ENCODE data around the gene EHHADH. TPM values are rescaled to one million over a fixed set of nuclear protein-coding genes. Genes with fewer than 3 reads are reported as not detected.

Gene EHHADH
- total and polyA plus RNA-seq, 9 of the 15 experiments (the other 6 are each of a cell fraction or from before 2014, with no cell fraction given): 3.6 to 6.4 (median 5.4) TPM

DNA sequence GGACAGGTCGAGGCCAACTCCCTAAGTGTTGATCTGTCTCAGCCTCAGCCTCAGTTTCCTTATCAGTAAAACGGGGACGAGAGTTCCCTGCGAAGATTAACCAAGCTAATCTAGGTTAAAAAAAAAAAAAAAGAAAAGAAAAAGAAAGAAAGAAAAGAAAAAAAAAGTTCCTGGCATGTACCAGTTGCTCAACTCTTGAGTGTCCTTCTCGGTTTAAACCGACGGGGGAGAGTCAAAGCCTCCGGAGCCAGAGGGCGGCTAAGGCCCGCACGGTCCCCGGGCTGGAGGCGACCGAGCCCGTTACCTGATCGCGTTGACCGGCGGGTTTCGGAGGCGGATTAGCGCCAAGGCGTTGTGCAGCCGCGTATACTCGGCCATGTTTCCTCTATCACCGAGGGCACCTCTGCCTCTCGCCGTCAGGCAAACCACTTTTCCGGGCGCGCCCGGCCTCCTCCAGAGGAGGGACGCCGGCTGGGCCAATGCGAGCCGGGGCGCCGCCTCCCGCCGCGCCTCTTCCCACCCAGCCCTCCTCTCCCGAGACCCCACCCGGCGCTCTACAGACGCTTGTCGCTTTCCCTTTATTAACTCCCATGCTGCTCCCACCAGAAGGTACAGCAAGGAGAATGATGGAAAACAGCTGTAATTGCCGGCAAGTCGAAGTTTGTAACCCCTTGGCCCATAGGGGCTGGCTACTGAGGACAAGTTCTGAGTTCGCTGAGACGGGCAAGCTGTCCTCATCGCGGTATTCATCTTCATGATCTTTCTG lies at the start of gene EHHADH (continued):
- TF ChIP-seq, protein P1, sequence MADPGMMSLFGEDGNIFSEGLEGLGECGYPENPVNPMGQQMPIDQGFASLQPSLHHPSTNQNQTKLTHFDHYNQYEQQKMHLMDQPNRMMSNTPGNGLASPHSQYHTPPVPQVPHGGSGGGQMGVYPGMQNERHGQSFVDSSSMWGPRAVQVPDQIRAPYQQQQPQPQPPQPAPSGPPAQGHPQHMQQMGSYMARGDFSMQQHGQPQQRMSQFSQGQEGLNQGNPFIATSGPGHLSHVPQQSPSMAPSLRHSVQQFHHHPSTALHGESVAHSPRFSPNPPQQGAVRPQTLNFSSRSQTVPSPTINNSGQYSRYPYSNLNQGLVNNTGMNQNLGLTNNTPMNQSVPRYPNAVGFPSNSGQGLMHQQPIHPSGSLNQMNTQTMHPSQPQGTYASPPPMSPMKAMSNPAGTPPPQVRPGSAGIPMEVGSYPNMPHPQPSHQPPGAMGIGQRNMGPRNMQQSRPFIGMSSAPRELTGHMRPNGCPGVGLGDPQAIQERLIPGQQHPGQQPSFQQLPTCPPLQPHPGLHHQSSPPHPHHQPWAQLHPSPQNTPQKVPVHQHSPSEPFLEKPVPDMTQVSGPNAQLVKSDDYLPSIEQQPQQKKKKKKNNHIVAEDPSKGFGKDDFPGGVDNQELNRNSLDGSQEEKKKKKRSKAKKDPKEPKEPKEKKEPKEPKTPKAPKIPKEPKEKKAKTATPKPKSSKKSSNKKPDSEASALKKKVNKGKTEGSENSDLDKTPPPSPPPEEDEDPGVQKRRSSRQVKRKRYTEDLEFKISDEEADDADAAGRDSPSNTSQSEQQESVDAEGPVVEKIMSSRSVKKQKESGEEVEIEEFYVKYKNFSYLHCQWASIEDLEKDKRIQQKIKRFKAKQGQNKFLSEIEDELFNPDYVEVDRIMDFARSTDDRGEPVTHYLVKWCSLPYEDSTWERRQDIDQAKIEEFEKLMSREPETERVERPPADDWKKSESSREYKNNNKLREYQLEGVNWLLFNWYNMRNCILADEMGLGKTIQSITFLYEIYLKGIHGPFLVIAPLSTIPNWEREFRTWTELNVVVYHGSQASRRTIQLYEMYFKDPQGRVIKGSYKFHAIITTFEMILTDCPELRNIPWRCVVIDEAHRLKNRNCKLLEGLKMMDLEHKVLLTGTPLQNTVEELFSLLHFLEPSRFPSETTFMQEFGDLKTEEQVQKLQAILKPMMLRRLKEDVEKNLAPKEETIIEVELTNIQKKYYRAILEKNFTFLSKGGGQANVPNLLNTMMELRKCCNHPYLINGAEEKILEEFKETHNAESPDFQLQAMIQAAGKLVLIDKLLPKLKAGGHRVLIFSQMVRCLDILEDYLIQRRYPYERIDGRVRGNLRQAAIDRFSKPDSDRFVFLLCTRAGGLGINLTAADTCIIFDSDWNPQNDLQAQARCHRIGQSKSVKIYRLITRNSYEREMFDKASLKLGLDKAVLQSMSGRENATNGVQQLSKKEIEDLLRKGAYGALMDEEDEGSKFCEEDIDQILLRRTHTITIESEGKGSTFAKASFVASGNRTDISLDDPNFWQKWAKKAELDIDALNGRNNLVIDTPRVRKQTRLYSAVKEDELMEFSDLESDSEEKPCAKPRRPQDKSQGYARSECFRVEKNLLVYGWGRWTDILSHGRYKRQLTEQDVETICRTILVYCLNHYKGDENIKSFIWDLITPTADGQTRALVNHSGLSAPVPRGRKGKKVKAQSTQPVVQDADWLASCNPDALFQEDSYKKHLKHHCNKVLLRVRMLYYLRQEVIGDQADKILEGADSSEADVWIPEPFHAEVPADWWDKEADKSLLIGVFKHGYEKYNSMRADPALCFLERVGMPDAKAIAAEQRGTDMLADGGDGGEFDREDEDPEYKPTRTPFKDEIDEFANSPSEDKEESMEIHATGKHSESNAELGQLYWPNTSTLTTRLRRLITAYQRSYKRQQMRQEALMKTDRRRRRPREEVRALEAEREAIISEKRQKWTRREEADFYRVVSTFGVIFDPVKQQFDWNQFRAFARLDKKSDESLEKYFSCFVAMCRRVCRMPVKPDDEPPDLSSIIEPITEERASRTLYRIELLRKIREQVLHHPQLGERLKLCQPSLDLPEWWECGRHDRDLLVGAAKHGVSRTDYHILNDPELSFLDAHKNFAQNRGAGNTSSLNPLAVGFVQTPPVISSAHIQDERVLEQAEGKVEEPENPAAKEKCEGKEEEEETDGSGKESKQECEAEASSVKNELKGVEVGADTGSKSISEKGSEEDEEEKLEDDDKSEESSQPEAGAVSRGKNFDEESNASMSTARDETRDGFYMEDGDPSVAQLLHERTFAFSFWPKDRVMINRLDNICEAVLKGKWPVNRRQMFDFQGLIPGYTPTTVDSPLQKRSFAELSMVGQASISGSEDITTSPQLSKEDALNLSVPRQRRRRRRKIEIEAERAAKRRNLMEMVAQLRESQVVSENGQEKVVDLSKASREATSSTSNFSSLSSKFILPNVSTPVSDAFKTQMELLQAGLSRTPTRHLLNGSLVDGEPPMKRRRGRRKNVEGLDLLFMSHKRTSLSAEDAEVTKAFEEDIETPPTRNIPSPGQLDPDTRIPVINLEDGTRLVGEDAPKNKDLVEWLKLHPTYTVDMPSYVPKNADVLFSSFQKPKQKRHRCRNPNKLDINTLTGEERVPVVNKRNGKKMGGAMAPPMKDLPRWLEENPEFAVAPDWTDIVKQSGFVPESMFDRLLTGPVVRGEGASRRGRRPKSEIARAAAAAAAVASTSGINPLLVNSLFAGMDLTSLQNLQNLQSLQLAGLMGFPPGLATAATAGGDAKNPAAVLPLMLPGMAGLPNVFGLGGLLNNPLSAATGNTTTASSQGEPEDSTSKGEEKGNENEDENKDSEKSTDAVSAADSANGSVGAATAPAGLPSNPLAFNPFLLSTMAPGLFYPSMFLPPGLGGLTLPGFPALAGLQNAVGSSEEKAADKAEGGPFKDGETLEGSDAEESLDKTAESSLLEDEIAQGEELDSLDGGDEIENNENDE (IDR thresholded peaks at IDR 0.05; ENCODE audit: low read depth, low read length): no peak
- TF ChIP-seq NFE2 (IDR thresholded peaks at IDR 0.05; ENCODE audit: low read depth): no peak
- no peak for TF ChIP-seq ESRRB (CRISPR knock-in tag; IDR thresholded peaks at IDR 0.05; ENCODE audit: borderline replicate concordance)
- no peak for TF ChIP-seq EP400 (IDR thresholded peaks at IDR 0.05)
- TF ChIP-seq HDAC3 (IDR thresholded peaks at IDR 0.05; ENCODE audit: borderline replicate concordance, partially characterized antibody): no peak
- TF ChIP-seq, protein P2, sequence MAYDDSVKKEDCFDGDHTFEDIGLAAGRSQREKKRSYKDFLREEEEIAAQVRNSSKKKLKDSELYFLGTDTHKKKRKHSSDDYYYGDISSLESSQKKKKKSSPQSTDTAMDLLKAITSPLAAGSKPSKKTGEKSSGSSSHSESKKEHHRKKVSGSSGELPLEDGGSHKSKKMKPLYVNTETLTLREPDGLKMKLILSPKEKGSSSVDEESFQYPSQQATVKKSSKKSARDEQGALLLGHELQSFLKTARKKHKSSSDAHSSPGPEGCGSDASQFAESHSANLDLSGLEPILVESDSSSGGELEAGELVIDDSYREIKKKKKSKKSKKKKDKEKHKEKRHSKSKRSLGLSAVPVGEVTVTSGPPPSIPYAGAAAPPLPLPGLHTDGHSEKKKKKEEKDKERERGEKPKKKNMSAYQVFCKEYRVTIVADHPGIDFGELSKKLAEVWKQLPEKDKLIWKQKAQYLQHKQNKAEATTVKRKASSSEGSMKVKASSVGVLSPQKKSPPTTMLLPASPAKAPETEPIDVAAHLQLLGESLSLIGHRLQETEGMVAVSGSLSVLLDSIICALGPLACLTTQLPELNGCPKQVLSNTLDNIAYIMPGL (CRISPR knock-in tag; IDR thresholded peaks at IDR 0.05): no peak
- no peak for TF ChIP-seq ZFPM2 (CRISPR knock-in tag; IDR thresholded peaks at IDR 0.05)
- TF ChIP-seq, protein P3, sequence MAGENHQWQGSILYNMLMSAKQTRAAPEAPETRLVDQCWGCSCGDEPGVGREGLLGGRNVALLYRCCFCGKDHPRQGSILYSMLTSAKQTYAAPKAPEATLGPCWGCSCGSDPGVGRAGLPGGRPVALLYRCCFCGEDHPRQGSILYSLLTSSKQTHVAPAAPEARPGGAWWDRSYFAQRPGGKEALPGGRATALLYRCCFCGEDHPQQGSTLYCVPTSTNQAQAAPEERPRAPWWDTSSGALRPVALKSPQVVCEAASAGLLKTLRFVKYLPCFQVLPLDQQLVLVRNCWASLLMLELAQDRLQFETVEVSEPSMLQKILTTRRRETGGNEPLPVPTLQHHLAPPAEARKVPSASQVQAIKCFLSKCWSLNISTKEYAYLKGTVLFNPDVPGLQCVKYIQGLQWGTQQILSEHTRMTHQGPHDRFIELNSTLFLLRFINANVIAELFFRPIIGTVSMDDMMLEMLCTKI (IDR thresholded peaks at IDR 0.05; ENCODE audit: partially characterized antibody): no peak
- TF ChIP-seq SRSF1 (IDR thresholded peaks at IDR 0.05; ENCODE audit: low read depth, low read length): no peak

Data from K562 (cell line).